ENCODE results near the gene MCCC2. TPM values are rescaled to one million over a fixed set of nuclear protein-coding genes. Genes with fewer than 3 reads are reported as not detected.
"Not testable (repeated sequence)": the region's sequence is repeated elsewhere in the genome, so short reads cannot be mapped to it uniquely, and the experiment has no call there.

The MCCC2 gene
- total RNA-seq, 4 donors from 2014 or later = 17.7 to 24.2 (median 23.7) TPM

DNA sequence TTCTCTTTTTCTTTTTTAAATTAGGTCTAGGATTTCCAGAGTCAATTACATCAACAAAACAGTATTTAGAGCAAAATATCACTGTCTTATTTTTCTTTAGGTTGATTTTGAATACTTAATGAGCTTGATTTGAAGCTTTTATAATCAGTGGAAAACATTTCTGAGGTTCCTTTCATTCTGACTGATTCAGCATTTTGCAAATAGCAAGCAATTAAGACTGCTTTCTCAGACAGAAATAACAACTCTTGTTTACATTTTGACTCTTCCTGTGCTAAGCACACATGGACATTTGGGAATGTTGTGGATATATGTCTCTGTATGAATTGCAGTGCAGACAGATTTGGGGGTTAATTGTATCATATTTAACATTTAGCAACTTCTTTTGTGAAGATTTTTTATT is 22.2 kb upstream of the MCCC2 start:
- H3K36me3 ChIP-seq = peaks cover 45 to 71% (median 62%) of the 10 kb centered on the region in 4 donors
- intact Hi-C loops (cut with DNase I) = no loop called here
- TF ChIP-seq POLR2A (IDR thresholded peaks at IDR 0.05; ENCODE audit: low read depth) (no peak), POLR2AphosphoS5 (IDR thresholded peaks at IDR 0.05) (no peak)
- TF ChIP-seq, protein P1, sequence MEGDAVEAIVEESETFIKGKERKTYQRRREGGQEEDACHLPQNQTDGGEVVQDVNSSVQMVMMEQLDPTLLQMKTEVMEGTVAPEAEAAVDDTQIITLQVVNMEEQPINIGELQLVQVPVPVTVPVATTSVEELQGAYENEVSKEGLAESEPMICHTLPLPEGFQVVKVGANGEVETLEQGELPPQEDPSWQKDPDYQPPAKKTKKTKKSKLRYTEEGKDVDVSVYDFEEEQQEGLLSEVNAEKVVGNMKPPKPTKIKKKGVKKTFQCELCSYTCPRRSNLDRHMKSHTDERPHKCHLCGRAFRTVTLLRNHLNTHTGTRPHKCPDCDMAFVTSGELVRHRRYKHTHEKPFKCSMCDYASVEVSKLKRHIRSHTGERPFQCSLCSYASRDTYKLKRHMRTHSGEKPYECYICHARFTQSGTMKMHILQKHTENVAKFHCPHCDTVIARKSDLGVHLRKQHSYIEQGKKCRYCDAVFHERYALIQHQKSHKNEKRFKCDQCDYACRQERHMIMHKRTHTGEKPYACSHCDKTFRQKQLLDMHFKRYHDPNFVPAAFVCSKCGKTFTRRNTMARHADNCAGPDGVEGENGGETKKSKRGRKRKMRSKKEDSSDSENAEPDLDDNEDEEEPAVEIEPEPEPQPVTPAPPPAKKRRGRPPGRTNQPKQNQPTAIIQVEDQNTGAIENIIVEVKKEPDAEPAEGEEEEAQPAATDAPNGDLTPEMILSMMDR (IDR thresholded peaks at IDR 0.05) = no peak

GRCh38 chr5:71569748-71570509 is 17.2 kb upstream of the MCCC2 start:
- no peak for TF ChIP-seq POLR2A (IDR thresholded peaks at IDR 0.05; ENCODE audit: low read depth)
- TF ChIP-seq POLR2AphosphoS5 (IDR thresholded peaks at IDR 0.05) = no peak
- TF ChIP-seq EP300 (IDR thresholded peaks at IDR 0.05) = no peak
- TF ChIP-seq, protein P1 (IDR thresholded peaks at IDR 0.05) = no peak

More for the DNA sequence above, 22.2 kb upstream of the MCCC2 start:
- Histone ChIP-seq H3K27me3 (no peaks in the 10 kb centered on the region), H3K27ac (replicated peaks in 1 of 4) (no peak overlapping the region), H3K4me1 (no peaks in the 10 kb centered on the region), H3K4me3 (no peak overlapping the region), H3K9me3 (no peaks in the 10 kb centered on the region)
- DNase-seq (ENCODE audit: extremely low spot score) = no peak

GRCh38 chr5:71571811-71572210 is 15.3 kb upstream of the MCCC2 start:
- H3K4me3 ChIP-seq; intact Hi-C loops (cut with DNase I); DNase-seq (ENCODE audit: extremely low spot score); H3K27me3 ChIP-seq; H3K27ac ChIP-seq (replicated peaks in 1 of 4); H3K4me1 ChIP-seq; H3K9me3 ChIP-seq: not testable (repeated sequence)
- peaks cover 9 to 18% (median 12%) of the 10 kb centered on the region in 4 donors for H3K36me3 ChIP-seq
- 88% methylated on average over 7 of the region's 7 CpGs for WGBS

More at GRCh38 chr5:71569748-71570509, 17.2 kb upstream of the MCCC2 start:
- Histone ChIP-seq H3K9me3 (no peaks in the 10 kb centered on the region), H3K4me3 (no peak overlapping the region), H3K36me3 (peaks cover 9 to 25% (median 19%) of the 10 kb centered on the region in 4 donors), H3K27ac (replicated peaks in 1 of 4) (no peak overlapping the region), H3K4me1 (no peaks in the 10 kb centered on the region), H3K27me3 (no peaks in the 10 kb centered on the region)
- intact Hi-C loops (cut with DNase I) = no loop called here
- DNase-seq (ENCODE audit: extremely low spot score) = no peak
- 90% methylated on average over 5 of the region's 5 CpGs for WGBS

GRCh38 chr5:71573591-71573990 is 13.5 kb upstream of the MCCC2 start:
- DNase-seq (ENCODE audit: extremely low spot score) = no peak
- H3K27ac ChIP-seq (replicated peaks in 1 of 4) = no peak overlapping the region
- TF ChIP-seq, protein P1 (IDR thresholded peaks at IDR 0.05) = no peak
- no peak for TF ChIP-seq POLR2A (IDR thresholded peaks at IDR 0.05; ENCODE audit: low read depth)
- TF ChIP-seq POLR2AphosphoS5 (IDR thresholded peaks at IDR 0.05) = no peak
- TF ChIP-seq EP300 (IDR thresholded peaks at IDR 0.05) = no peak
- H3K4me3 ChIP-seq = no peak overlapping the region
- H3K9me3 ChIP-seq = no peaks in the 10 kb centered on the region
- H3K27me3 ChIP-seq = no peaks in the 10 kb centered on the region
- 81% methylated on average over 7 of the region's 7 CpGs for WGBS
- intact Hi-C loops (cut with DNase I) = no loop called here
- peaks cover 0 to 12% (median 1%) of the 10 kb centered on the region in 4 donors for H3K36me3 ChIP-seq
- no peaks in the 10 kb centered on the region for H3K4me1 ChIP-seq

GRCh38 chr5:71575588-71575987 is 11.6 kb upstream of the MCCC2 start:
- DNase-seq (ENCODE audit: extremely low spot score); intact Hi-C loops (cut with DNase I); H3K27ac ChIP-seq (replicated peaks in 1 of 4); H3K36me3 ChIP-seq; H3K27me3 ChIP-seq; H3K4me1 ChIP-seq; H3K9me3 ChIP-seq; H3K4me3 ChIP-seq: not testable (repeated sequence)
- 94% methylated on average over 4 of the region's 4 CpGs for WGBS

GRCh38 chr5:71576241-71576640 is 10.9 kb upstream of the MCCC2 start:
- intact Hi-C loops (cut with DNase I) = no loop called here
- no peaks in the 10 kb centered on the region for H3K4me1 ChIP-seq
- 100% methylated on average over 3 of the region's 3 CpGs for WGBS
- H3K27me3 ChIP-seq = no peaks in the 10 kb centered on the region
- H3K9me3 ChIP-seq = no peaks in the 10 kb centered on the region
- H3K27ac ChIP-seq (replicated peaks in 1 of 4) = no peak overlapping the region
- no peak overlapping the region for H3K4me3 ChIP-seq
- peaks cover 0 to 5% (median 0%) of the 10 kb centered on the region in 4 donors for H3K36me3 ChIP-seq
- DNase-seq (ENCODE audit: extremely low spot score) = no peak
- TF ChIP-seq EP300 (IDR thresholded peaks at IDR 0.05) = no peak
- no peak for TF ChIP-seq POLR2A (IDR thresholded peaks at IDR 0.05; ENCODE audit: low read depth)
- TF ChIP-seq, protein P1 (IDR thresholded peaks at IDR 0.05) = no peak
- no peak for TF ChIP-seq POLR2AphosphoS5 (IDR thresholded peaks at IDR 0.05)

GRCh38 chr5:71577839-71578238 is 9.3 kb upstream of the MCCC2 start:
- DNase-seq (ENCODE audit: extremely low spot score); H3K36me3 ChIP-seq; intact Hi-C loops (cut with DNase I); H3K9me3 ChIP-seq; H3K4me1 ChIP-seq; H3K27me3 ChIP-seq; H3K27ac ChIP-seq (replicated peaks in 1 of 4); H3K4me3 ChIP-seq: not testable (repeated sequence)
- over 99% methylated on average over 6 of the region's 6 CpGs for WGBS
